Fibroblast of lung (primary cell): ENCODE results near the gene MAB21L4. TPM values are rescaled to one million over a fixed set of nuclear protein-coding genes. Genes with fewer than 3 reads are reported as not detected.

ENCODE experiments used
- DNase-seq, 2 donors: peaks; one replicate each; pipeline versions ENCODE4 v3.0.0 to v3.0.0-alpha.2; 2010; ENCODE audit warnings: low read depth in 2 of 2
- H2AFZ ChIP-seq: 2 replicates; pipeline ENCODE4 v1.5.1; 2012; ENCODE audit warnings: low read length, control low read depth, inconsistent platforms
- H3K27ac ChIP-seq: 2 replicates; pipeline ENCODE4 v1.5.1; 2011; ENCODE audit warnings: low read length, control low read depth; ENCODE audit not compliant: insufficient read depth
- H3K27me3 ChIP-seq: 2 replicates; pipeline ENCODE4 v1.5.1; 2011; ENCODE audit warnings: mild to moderate bottlenecking, low read length; ENCODE audit not compliant: control insufficient read depth, insufficient read depth
- H3K36me3 ChIP-seq: 2 replicates; pipeline ENCODE4 v1.5.1; 2011; ENCODE audit warnings: low read length; ENCODE audit not compliant: control insufficient read depth, insufficient read depth
- H3K4me1 ChIP-seq: 2 replicates; pipeline ENCODE4 v1.5.1; 2011; ENCODE audit warnings: low read length; ENCODE audit not compliant: control insufficient read depth, insufficient read depth; ENCODE audit errors: extremely low read depth
- H3K4me2 ChIP-seq: 2 replicates; pipeline ENCODE4 v1.5.1; 2011; ENCODE audit warnings: low read length, control low read depth; ENCODE audit not compliant: insufficient read depth; ENCODE audit errors: extremely low read depth
- H3K4me3 ChIP-seq, 4 experiments: fragments of 200-600 bp in 1 of 4; sonication (generic) in 1 of 4; replicated peaks in 1 of 4; 2 replicates each; pipeline ENCODE4 v1.5.1; 2011 to 2016; ENCODE audit warnings: low read length in 4 of 4, low read depth in 3 of 4, mild to moderate bottlenecking in 3 of 4, control low read depth in 2 of 4, inconsistent platforms in 1 of 4, mixed read lengths in 1 of 4; ENCODE audit not compliant: insufficient read depth in 1 of 4; ENCODE audit errors: control extremely low read depth in 1 of 4
- H3K79me2 ChIP-seq: 2 replicates; pipeline ENCODE4 v1.5.1; 2012; ENCODE audit warnings: mild to moderate bottlenecking, low read length, inconsistent platforms; ENCODE audit not compliant: control insufficient read depth, insufficient read depth
- H3K9ac ChIP-seq: 2 replicates; pipeline ENCODE4 v1.5.1; 2011; ENCODE audit warnings: mild to moderate bottlenecking, low read length, control low read depth; ENCODE audit not compliant: insufficient read depth
- H3K9me3 ChIP-seq: 2 replicates; pipeline ENCODE4 v1.5.1; 2012; ENCODE audit warnings: low read depth, low read length; ENCODE audit not compliant: control insufficient read depth, insufficient read depth
- H4K20me1 ChIP-seq: 2 replicates; pipeline ENCODE4 v1.5.1; 2011; ENCODE audit warnings: low read length; ENCODE audit not compliant: control insufficient read depth, insufficient read depth; ENCODE audit errors: extremely low read depth
- CTCF ChIP-seq, 2 donors: IDR thresholded peaks in 1 of 2; conservative IDR thresholded peaks in 1 of 2; 1 replicate in 1 of 2; 2 replicates in 1 of 2; pipeline ENCODE4 v1.5.1; 2011 to 2012; ENCODE audit warnings: low read length in 2 of 2, control low read depth in 1 of 2, inconsistent platforms in 1 of 2, low read depth in 1 of 2, mild to moderate bottlenecking in 1 of 2
- EZH2 ChIP-seq: IDR thresholded peaks from 2 replicates; pipeline ENCODE4 v1.5.1; 2012; ENCODE audit warnings: low read length, control low read depth, mild to moderate bottlenecking; ENCODE audit errors: missing control alignments
- polyA plus RNA-seq, 2 donors: library from polyadenylated mRNA; depleted of rRNA in 1 of 2; stranded (reverse) in 1 of 2; unstranded in 1 of 2; fragments of >200 nt; gene quantifications; 2 replicates each; pipeline ENCODE4 v1.2.1, GENCODE V29; 2011 to 2012; ENCODE audit warnings: missing spikeins in 1 of 2
- total RNA-seq: library from RNA; depleted of rRNA; stranded (reverse); fragments of >200 nt; gene quantifications from 2 replicates; pipeline ENCODE4 v1.2.1, GENCODE V29; 2014

The MAB21L4 gene
- total and polyA plus RNA-seq, 2 donors (not counting 1 experiment from before 2014, with no cell fraction given), result not detected

GRCh38 chr2:240884745-240885144 lies 11.2 kb downstream of the MAB21L4 start:
- no peak overlapping the region for H3K9ac ChIP-seq
- no peak for DNase-seq
- H2AFZ ChIP-seq, result no peak overlapping the region
- H4K20me1 ChIP-seq, result no peaks in the 10 kb centered on the region
- H3K9me3 ChIP-seq, result no peaks in the 10 kb centered on the region
- TF ChIP-seq CTCF (conservative IDR thresholded peaks at IDR 0.05 in 1 of 2, IDR thresholded peaks at IDR 0.05 in 1 of 2; ENCODE audit: low read depth in 1 of 2, low read length in 2 of 2) (no peak), EZH2 (no peak)
- no peak overlapping the region for H3K27ac ChIP-seq
- no peaks in the 10 kb centered on the region for H3K27me3 ChIP-seq
- no peaks in the 10 kb centered on the region for H3K4me1 ChIP-seq
- no peak overlapping the region for H3K4me2 ChIP-seq
- no peaks in the 10 kb centered on the region for H3K36me3 ChIP-seq
- no peaks in the 10 kb centered on the region for H3K79me2 ChIP-seq
- no peak overlapping the region for H3K4me3 ChIP-seq

GRCh38 chr2:240884221-240884620 lies 11.7 kb downstream of the MAB21L4 start:
- Histone ChIP-seq H3K9me3 (no peaks in the 10 kb centered on the region), H3K4me2 (no peak overlapping the region), H4K20me1 (no peaks in the 10 kb centered on the region), H3K79me2 (no peaks in the 10 kb centered on the region), H3K27ac (no peak overlapping the region), H2AFZ (no peak overlapping the region), H3K4me3 (no peak overlapping the region), H3K4me1 (no peaks in the 10 kb centered on the region), H3K27me3 (no peaks in the 10 kb centered on the region), H3K36me3 (no peaks in the 10 kb centered on the region), H3K9ac (no peak overlapping the region)
- TF ChIP-seq CTCF (conservative IDR thresholded peaks at IDR 0.05 in 1 of 2, IDR thresholded peaks at IDR 0.05 in 1 of 2; ENCODE audit: low read depth in 1 of 2, low read length in 2 of 2) (no peak), EZH2 (no peak)
- no peak for DNase-seq

GRCh38 chr2:240881913-240882312 lies 14.0 kb downstream of the MAB21L4 start:
- Histone ChIP-seq H3K27me3 (no peaks in the 10 kb centered on the region), H2AFZ (no peak overlapping the region), H3K9me3 (no peaks in the 10 kb centered on the region), H3K4me1 (no peaks in the 10 kb centered on the region), H3K9ac (no peak overlapping the region), H3K27ac (no peak overlapping the region), H3K4me3 (no peak overlapping the region), H3K4me2 (no peak overlapping the region), H4K20me1 (no peaks in the 10 kb centered on the region), H3K79me2 (no peaks in the 10 kb centered on the region), H3K36me3 (no peaks in the 10 kb centered on the region)
- TF ChIP-seq EZH2 (no peak), CTCF (conservative IDR thresholded peaks at IDR 0.05 in 1 of 2, IDR thresholded peaks at IDR 0.05 in 1 of 2; ENCODE audit: low read depth in 1 of 2, low read length in 2 of 2) (no peak)
- no peak for DNase-seq
